HepG2 (cell line): ENCODE results near the gene ZKSCAN1. TPM values are rescaled to one million over a fixed set of nuclear protein-coding genes. Genes with fewer than 3 reads are reported as not detected.

ENCODE experiments used
- AHR ChIP-seq: IDR thresholded peaks from 2 replicates; pipeline ENCODE4 v1.6.1; 2018; ENCODE audit warnings: missing genetic modification reagents, missing compliant biosample characterization
- GRHL1 ChIP-seq: sonication (generic); formaldehyde crosslinking; conservative IDR thresholded peaks from 2 replicates; pipeline ENCODE4 v1.8.0; 2022; ENCODE audit warnings: missing genetic modification reagents
- GTF2F1 ChIP-seq: fragments of 150-350 bp; IDR thresholded peaks from 2 replicates; pipeline ENCODE4 v1.6.1; 2014; ENCODE audit warnings: low read length
- GTF3A ChIP-seq: sonication (generic); formaldehyde crosslinking; conservative IDR thresholded peaks from 2 replicates; pipeline ENCODE4 v1.4.0; 2020; ENCODE audit warnings: mild to moderate bottlenecking, missing genetic modification reagents
- IRX3 ChIP-seq: sonication (generic); formaldehyde crosslinking; IDR thresholded peaks from 2 replicates; pipeline ENCODE4 v1.8.1; 2023; ENCODE audit warnings: mild to moderate bottlenecking, low read depth, missing genetic modification reagents, borderline replicate concordance
- KDM5B ChIP-seq: sonication (generic); formaldehyde crosslinking; IDR thresholded peaks from 2 replicates; pipeline ENCODE4 v1.4.0; 2020; ENCODE audit warnings: missing genetic modification reagents, mild to moderate bottlenecking, borderline replicate concordance
- MLLT10 ChIP-seq: sonication (generic); formaldehyde crosslinking; IDR thresholded peaks from 2 replicates; pipeline ENCODE4 v1.4.0; 2020; ENCODE audit warnings: missing genetic modification reagents
- RBAK ChIP-seq: sonication (generic); formaldehyde crosslinking; IDR thresholded peaks from 2 replicates; pipeline ENCODE4 v1.5.1; 2020; ENCODE audit warnings: mild to moderate bottlenecking, missing genetic modification reagents
- SMAD9 ChIP-seq: sonication (generic); formaldehyde crosslinking; IDR thresholded peaks from 2 replicates; pipeline ENCODE4 v1.5.1; 2020; ENCODE audit warnings: mild to moderate bottlenecking, missing genetic modification reagents
- SPEN ChIP-seq: sonication (generic); formaldehyde crosslinking; IDR thresholded peaks from 2 replicates; pipeline ENCODE4 v1.5.1; 2020; ENCODE audit warnings: low read depth, mild to moderate bottlenecking, missing genetic modification reagents
- TBL1XR1 ChIP-seq: fragments of 150-350 bp; IDR thresholded peaks from 2 replicates; pipeline ENCODE4 v1.6.1; 2014; ENCODE audit warnings: borderline replicate concordance, low read length; ENCODE audit not compliant: partially characterized antibody
- TEAD2 ChIP-seq: sonication (generic); formaldehyde crosslinking; IDR thresholded peaks from 2 replicates; pipeline ENCODE4 v1.9.0; 2021; ENCODE audit warnings: missing genetic modification reagents
- ZMAT3 ChIP-seq: sonication (generic); formaldehyde crosslinking; conservative IDR thresholded peaks from 2 replicates; pipeline ENCODE4 v1.7.0; 2021; ENCODE audit warnings: missing genetic modification reagents
- ZNF253 ChIP-seq: sonication (generic); formaldehyde crosslinking; IDR thresholded peaks from 2 replicates; pipeline ENCODE4 v1.8.0; 2022; ENCODE audit warnings: mild to moderate bottlenecking, missing genetic modification reagents, borderline replicate concordance
- ZNF30 ChIP-seq: sonication (generic); formaldehyde crosslinking; IDR thresholded peaks from 2 replicates; pipeline ENCODE4 v1.5.0; 2020; ENCODE audit warnings: mild to moderate bottlenecking, missing genetic modification reagents
- ZNF407 ChIP-seq: sonication (generic); formaldehyde crosslinking; IDR thresholded peaks from one replicate; pipeline ENCODE4 v1.5.1; 2020; ENCODE audit warnings: mild to moderate bottlenecking, missing genetic modification reagents; ENCODE audit errors: not compliant biosample characterization
- ZNF484 ChIP-seq: sonication (generic); formaldehyde crosslinking; IDR thresholded peaks from 2 replicates; pipeline ENCODE4 v1.5.1; 2020; ENCODE audit warnings: mild to moderate bottlenecking, low read depth, missing genetic modification reagents, borderline replicate concordance
- ZNF570 ChIP-seq: sonication (generic); formaldehyde crosslinking; IDR thresholded peaks from 2 replicates; pipeline ENCODE4 v1.4.0; 2020; ENCODE audit warnings: mild to moderate bottlenecking, missing genetic modification reagents, borderline replicate concordance
- ZNF589 ChIP-seq: sonication (generic); formaldehyde crosslinking; conservative IDR thresholded peaks from 2 replicates; pipeline ENCODE4 v1.8.0; 2022; ENCODE audit warnings: mild to moderate bottlenecking, moderate library complexity, missing genetic modification reagents
- ZNF607 ChIP-seq: sonication (generic); formaldehyde crosslinking; IDR thresholded peaks from 2 replicates; pipeline ENCODE4 v1.5.1; 2020; ENCODE audit warnings: missing genetic modification reagents, mild to moderate bottlenecking, borderline replicate concordance
- ZNF788 ChIP-seq: sonication (generic); formaldehyde crosslinking; IDR thresholded peaks from 2 replicates; pipeline ENCODE4 v1.5.0; 2020; ENCODE audit warnings: mild to moderate bottlenecking, missing genetic modification reagents, borderline replicate concordance
- polyA plus RNA-seq, 8 experiments: library from polyadenylated mRNA; depleted of rRNA in 3 of 8; stranded (reverse) in 7 of 8; unstranded in 1 of 8; fragments of >200 nt; fragmentation: Illumina TruSeq in 4 of 8; extraction: Trizol in 4 of 8; gene quantifications; 2 replicates each; pipeline versions ENCODE4 v1.2.1 to v1.2.3, GENCODE V29; 2011 to 2016; ENCODE audit warnings: low read depth in 4 of 8, missing spikeins in 1 of 8, mixed read lengths in 1 of 8; ENCODE audit not compliant: insufficient read depth in 1 of 8
- total RNA-seq, 5 experiments: library from RNA; depleted of rRNA; stranded (reverse); fragments of >200 nt; fragmentation: Illumina TruSeq; extraction: Trizol; gene quantifications; 2 replicates each; pipeline ENCODE4 v1.2.3, GENCODE V29; 2016; ENCODE audit warnings: low read depth in 1 of 5

Gene ZKSCAN1
- total and polyA plus RNA-seq, 2 of the 13 experiments (the other 11 are each of a cell fraction or from before 2014, with no cell fraction given): 46.4 to 60.6 TPM

- TF ChIP-seq ZNF407 (CRISPR knock-in tag): no peak
- TF ChIP-seq SMAD9 (CRISPR knock-in tag): no peak
- TF ChIP-seq ZNF607 (CRISPR knock-in tag): no peak
- no peak for TF ChIP-seq AHR (CRISPR knock-in tag)
- TF ChIP-seq GTF2F1: no peak
- no peak for TF ChIP-seq ZNF484 (CRISPR knock-in tag)
- no peak for TF ChIP-seq ZNF570
- no peak for TF ChIP-seq SPEN (CRISPR knock-in tag)
- no peak for TF ChIP-seq GTF3A
- no peak for TF ChIP-seq ZMAT3 (CRISPR knock-in tag)
- TF ChIP-seq IRX3 (CRISPR knock-in tag): no peak
- no peak for TF ChIP-seq ZNF253 (CRISPR knock-in tag)
- no peak for TF ChIP-seq ZNF30
- no peak for TF ChIP-seq RBAK
- TF ChIP-seq MLLT10 (CRISPR knock-in tag): no peak
- TF ChIP-seq KDM5B (CRISPR knock-in tag): no peak
- TF ChIP-seq GRHL1: no peak
- TF ChIP-seq TEAD2 (CRISPR knock-in tag): no peak
- TF ChIP-seq TBL1XR1: no peak
- peak; percentile 38; the same call in 1 of the 2 replicates for TF ChIP-seq ZNF788 (CRISPR knock-in tag)
- no peak for TF ChIP-seq ZNF589 (CRISPR knock-in tag)
Observed at GRCh38 chr7:100017300-100017699, 1.9 kb downstream of the ZKSCAN1 start (continued).
